ENCODE results near the gene FHIT.

The FHIT gene

GRCh38 chr3:60403866-60404265 lies 847.4 kb downstream of the FHIT start:
- no peak for DNase-seq
- intact Hi-C loops (cut with DNase I; ENCODE audit: low total_unique reads): no loop called here
- Histone ChIP-seq H3K9me3 (no peaks in the 10 kb centered on the region), H3K4me1 (peaks cover 0 to 12% (median 0%) of the 10 kb centered on the region in 4 donors), H3K4me3 (no peak overlapping the region), H3K27me3 (no peaks in the 10 kb centered on the region), H3K27ac (no peak overlapping the region), H3K36me3 (no peaks in the 10 kb centered on the region)
- no peak for TF ChIP-seq CTCF (IDR thresholded peaks at IDR 0.05)

GRCh38 chr3:60402931-60403330 lies 848.3 kb downstream of the FHIT start:
- Histone ChIP-seq H3K9me3 (no peaks in the 10 kb centered on the region), H3K27ac (no peak overlapping the region), H3K4me1 (peaks cover 0 to 12% (median 0%) of the 10 kb centered on the region in 4 donors), H3K27me3 (no peaks in the 10 kb centered on the region), H3K4me3 (no peak overlapping the region), H3K36me3 (no peaks in the 10 kb centered on the region)
- DNase-seq: no peak
- no peak for TF ChIP-seq CTCF (IDR thresholded peaks at IDR 0.05)
- intact Hi-C loops (cut with DNase I; ENCODE audit: low total_unique reads): no loop called here

- H3K9me3 ChIP-seq: no peaks in the 10 kb centered on the region
- H3K27me3 ChIP-seq: no peaks in the 10 kb centered on the region
- TF ChIP-seq CTCF (IDR thresholded peaks at IDR 0.05): no peak
- no peak overlapping the region for H3K4me3 ChIP-seq
- DNase-seq: no peak
- no peaks in the 10 kb centered on the region for H3K36me3 ChIP-seq
- intact Hi-C loops (cut with DNase I; ENCODE audit: low total_unique reads): no loop called here
- H3K4me1 ChIP-seq: peaks cover 0 to 12% (median 0%) of the 10 kb centered on the region in 4 donors
- H3K27ac ChIP-seq: no peak overlapping the region
Measured at GRCh38 chr3:60399861-60400845, 851.1 kb downstream of the FHIT start.

- intact Hi-C loops (cut with DNase I; ENCODE audit: low total_unique reads): no loop called here
- DNase-seq: no peak
- H3K36me3 ChIP-seq: no peaks in the 10 kb centered on the region
- H3K9me3 ChIP-seq: no peaks in the 10 kb centered on the region
- H3K27ac ChIP-seq: no peak overlapping the region
- peaks cover 0 to 12% (median 0%) of the 10 kb centered on the region in 4 donors for H3K4me1 ChIP-seq
- no peaks in the 10 kb centered on the region for H3K27me3 ChIP-seq
- H3K4me3 ChIP-seq: no peak overlapping the region
- TF ChIP-seq CTCF (IDR thresholded peaks at IDR 0.05): no peak
Measured at GRCh38 chr3:60399292-60399691, 852.0 kb downstream of the FHIT start.

GRCh38 chr3:60395173-60395762 lies 856.0 kb downstream of the FHIT start:
- no peak for TF ChIP-seq CTCF (IDR thresholded peaks at IDR 0.05)
- no peaks in the 10 kb centered on the region for H3K27me3 ChIP-seq
- DNase-seq: no peak
- no peak overlapping the region for H3K4me3 ChIP-seq
- H3K36me3 ChIP-seq: no peaks in the 10 kb centered on the region
- intact Hi-C loops (cut with DNase I; ENCODE audit: low total_unique reads): no loop called here
- peaks cover 0 to 6% (median 0%) of the 10 kb centered on the region in 4 donors for H3K4me1 ChIP-seq
- H3K9me3 ChIP-seq: no peaks in the 10 kb centered on the region
- no peak overlapping the region for H3K27ac ChIP-seq

All from tibial artery (tissue), 4 donors.